ENCODE data around the gene AKR1B1.

AKR1B1 gene

DNA sequence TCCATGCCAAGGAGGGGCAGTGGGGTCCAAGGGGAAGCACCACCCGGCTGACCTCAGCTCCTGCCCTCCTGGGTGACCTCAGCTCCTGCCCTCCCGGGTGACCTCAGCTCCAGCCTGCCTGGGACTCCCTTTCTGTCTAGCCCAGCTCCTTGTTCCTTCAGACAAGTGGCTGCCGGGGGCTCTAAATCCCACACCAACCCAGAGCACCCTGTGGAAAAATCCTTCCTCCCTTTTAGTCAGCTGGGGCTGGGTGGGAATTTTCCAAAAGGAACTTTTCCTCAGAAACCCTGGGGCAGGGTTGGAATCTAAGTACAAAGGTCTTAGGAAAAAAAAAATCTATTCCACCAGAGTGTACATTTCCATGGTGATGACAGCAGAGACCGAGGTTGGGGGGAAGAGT is 36.3 kb downstream of the AKR1B1 start:
- no peaks in the 10 kb centered on the region for H3K9me3 ChIP-seq (ENCODE audit: insufficient read depth, low read depth, low read length)
- no peaks in the 10 kb centered on the region for H3K36me3 ChIP-seq (ENCODE audit: insufficient read depth, low read length)
- H3K27me3 ChIP-seq (ENCODE audit: insufficient read depth, low read length, poor library complexity, severe bottlenecking), result no peaks in the 10 kb centered on the region
- peaks cover 6% of the 10 kb centered on the region for H3K4me1 ChIP-seq (ENCODE audit: insufficient read depth, low read length, poor library complexity, severe bottlenecking)
- H3K4me2 ChIP-seq (ENCODE audit: low read depth, low read length, poor library complexity, severe bottlenecking), result no peak overlapping the region
- no peaks in the 10 kb centered on the region for H3F3A ChIP-seq (ENCODE audit: low read depth)
- TF ChIP-seq, protein P1, sequence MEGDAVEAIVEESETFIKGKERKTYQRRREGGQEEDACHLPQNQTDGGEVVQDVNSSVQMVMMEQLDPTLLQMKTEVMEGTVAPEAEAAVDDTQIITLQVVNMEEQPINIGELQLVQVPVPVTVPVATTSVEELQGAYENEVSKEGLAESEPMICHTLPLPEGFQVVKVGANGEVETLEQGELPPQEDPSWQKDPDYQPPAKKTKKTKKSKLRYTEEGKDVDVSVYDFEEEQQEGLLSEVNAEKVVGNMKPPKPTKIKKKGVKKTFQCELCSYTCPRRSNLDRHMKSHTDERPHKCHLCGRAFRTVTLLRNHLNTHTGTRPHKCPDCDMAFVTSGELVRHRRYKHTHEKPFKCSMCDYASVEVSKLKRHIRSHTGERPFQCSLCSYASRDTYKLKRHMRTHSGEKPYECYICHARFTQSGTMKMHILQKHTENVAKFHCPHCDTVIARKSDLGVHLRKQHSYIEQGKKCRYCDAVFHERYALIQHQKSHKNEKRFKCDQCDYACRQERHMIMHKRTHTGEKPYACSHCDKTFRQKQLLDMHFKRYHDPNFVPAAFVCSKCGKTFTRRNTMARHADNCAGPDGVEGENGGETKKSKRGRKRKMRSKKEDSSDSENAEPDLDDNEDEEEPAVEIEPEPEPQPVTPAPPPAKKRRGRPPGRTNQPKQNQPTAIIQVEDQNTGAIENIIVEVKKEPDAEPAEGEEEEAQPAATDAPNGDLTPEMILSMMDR (conservative IDR thresholded peaks at IDR 0.05; ENCODE audit: low read length), result no peak
- TF ChIP-seq EZH2phosphoT487 (IDR thresholded peaks at IDR 0.05; ENCODE audit: borderline replicate concordance), result no peak
- no peaks in the 10 kb centered on the region for H4K20me1 ChIP-seq (ENCODE audit: insufficient read depth, low read length, poor library complexity, severe bottlenecking)
- no peak overlapping the region for H3K9ac ChIP-seq (ENCODE audit: low read depth, low read length, poor library complexity, severe bottlenecking)
- H3K79me2 ChIP-seq (ENCODE audit: insufficient read depth, low read length), result no peaks in the 10 kb centered on the region
- no peak overlapping the region for H2AFZ ChIP-seq (ENCODE audit: low read length)
- H3K4me3 ChIP-seq (ENCODE audit: low read length, poor library complexity, severe bottlenecking), result no peak overlapping the region
- H3K9me2 ChIP-seq (replicated peaks; ENCODE audit: low read depth, low read length), result no peaks in the 10 kb centered on the region

DNA sequence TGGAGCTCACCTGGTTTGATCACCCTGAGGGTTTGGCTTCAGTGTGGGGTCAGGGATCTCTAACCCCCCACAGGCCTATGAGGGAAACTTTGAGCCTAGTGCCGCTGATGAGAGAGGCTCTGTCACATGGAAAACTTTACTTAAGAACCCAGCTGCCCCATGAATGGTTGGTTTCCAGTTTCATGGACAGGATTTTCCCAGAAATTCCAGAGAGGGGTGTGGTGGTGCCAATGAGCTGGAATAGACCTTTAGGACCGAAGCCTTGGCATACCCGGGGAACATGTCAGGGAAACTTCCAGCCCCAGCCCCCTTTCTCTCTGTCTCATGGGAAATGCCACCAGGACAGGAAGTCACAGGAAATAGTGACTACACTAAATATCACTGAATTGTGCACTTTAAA is 36.9 kb downstream of the AKR1B1 start:
- H4K20me1 ChIP-seq (ENCODE audit: insufficient read depth, low read length, poor library complexity, severe bottlenecking), result no peaks in the 10 kb centered on the region

DNA sequence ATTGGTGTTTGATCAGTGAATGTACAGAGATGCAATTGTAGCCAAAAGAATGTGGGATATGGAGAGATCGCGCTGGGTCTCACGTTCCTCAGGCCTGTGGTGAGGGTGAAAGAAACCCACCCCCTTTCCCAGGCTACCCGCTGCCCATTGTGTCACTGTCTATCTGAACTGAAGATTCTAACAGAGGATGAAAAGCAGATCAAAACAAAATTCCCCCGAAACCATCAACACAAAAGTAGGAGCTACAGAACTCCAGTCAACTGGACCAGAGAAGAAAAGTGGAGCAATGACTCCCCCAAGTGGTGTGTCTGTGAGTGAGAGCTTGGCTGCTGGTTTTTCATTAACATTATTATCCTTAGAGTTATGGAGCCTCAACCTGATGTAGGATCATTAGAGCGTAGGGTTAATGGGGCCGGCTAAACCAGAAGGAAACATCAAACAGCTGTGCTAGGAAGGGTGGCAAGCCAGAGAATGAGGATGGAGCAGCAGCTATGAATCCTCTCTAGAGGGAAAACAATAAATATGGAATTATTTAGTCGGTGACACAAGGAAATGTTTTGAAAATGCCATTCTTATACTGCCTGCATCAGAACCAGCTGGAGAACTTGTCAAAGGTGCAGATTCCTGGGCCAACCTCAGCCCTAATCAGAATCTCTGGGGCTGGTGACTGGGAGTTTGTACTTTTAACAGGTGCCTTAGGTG is 38.3 kb downstream of the AKR1B1 start:
- TF ChIP-seq EZH2phosphoT487 (IDR thresholded peaks at IDR 0.05; ENCODE audit: borderline replicate concordance), result no peak
- TF ChIP-seq, protein P1 (conservative IDR thresholded peaks at IDR 0.05; ENCODE audit: low read length), result peak; percentile 75
- no peak overlapping the region for H3K4me2 ChIP-seq (ENCODE audit: low read depth, low read length, poor library complexity, severe bottlenecking)
- H2AFZ ChIP-seq (ENCODE audit: low read length), result no peak overlapping the region
- peaks cover 6% of the 10 kb centered on the region for H3K4me1 ChIP-seq (ENCODE audit: insufficient read depth, low read length, poor library complexity, severe bottlenecking)
- no peak overlapping the region for H3K4me3 ChIP-seq (ENCODE audit: low read length, poor library complexity, severe bottlenecking)
- no peaks in the 10 kb centered on the region for H3K79me2 ChIP-seq (ENCODE audit: insufficient read depth, low read length)
- H3K36me3 ChIP-seq (ENCODE audit: insufficient read depth, low read length), result no peaks in the 10 kb centered on the region
- H4K20me1 ChIP-seq (ENCODE audit: insufficient read depth, low read length, poor library complexity, severe bottlenecking), result no peaks in the 10 kb centered on the region
- H3K9me3 ChIP-seq (ENCODE audit: insufficient read depth, low read depth, low read length), result no peaks in the 10 kb centered on the region
- H3F3A ChIP-seq (ENCODE audit: low read depth), result no peaks in the 10 kb centered on the region
- H3K27me3 ChIP-seq (ENCODE audit: insufficient read depth, low read length, poor library complexity, severe bottlenecking), result no peaks in the 10 kb centered on the region
- H3K9ac ChIP-seq (ENCODE audit: low read depth, low read length, poor library complexity, severe bottlenecking), result no peak overlapping the region
- H3K9me2 ChIP-seq (replicated peaks; ENCODE audit: low read depth, low read length), result no peaks in the 10 kb centered on the region

More for the DNA sequence above, 36.9 kb downstream of the AKR1B1 start:
- Histone ChIP-seq H2AFZ (ENCODE audit: low read length) (no peak overlapping the region), H3F3A (ENCODE audit: low read depth) (no peaks in the 10 kb centered on the region), H3K27me3 (ENCODE audit: insufficient read depth, low read length, poor library complexity, severe bottlenecking) (no peaks in the 10 kb centered on the region), H3K4me1 (ENCODE audit: insufficient read depth, low read length, poor library complexity, severe bottlenecking) (peaks cover 6% of the 10 kb centered on the region), H3K4me3 (ENCODE audit: low read length, poor library complexity, severe bottlenecking) (no peak overlapping the region), H3K4me2 (ENCODE audit: low read depth, low read length, poor library complexity, severe bottlenecking) (no peak overlapping the region), H3K79me2 (ENCODE audit: insufficient read depth, low read length) (no peaks in the 10 kb centered on the region), H3K9me3 (ENCODE audit: insufficient read depth, low read depth, low read length) (no peaks in the 10 kb centered on the region), H3K9me2 (replicated peaks; ENCODE audit: low read depth, low read length) (no peaks in the 10 kb centered on the region), H3K36me3 (ENCODE audit: insufficient read depth, low read length) (no peaks in the 10 kb centered on the region), H3K9ac (ENCODE audit: low read depth, low read length, poor library complexity, severe bottlenecking) (no peak overlapping the region)
- no peak for TF ChIP-seq EZH2phosphoT487 (IDR thresholded peaks at IDR 0.05; ENCODE audit: borderline replicate concordance)
- TF ChIP-seq, protein P1 (conservative IDR thresholded peaks at IDR 0.05; ENCODE audit: low read length), result no peak

Measured in Loucy (cell line).